Neuron (in vitro differentiated cells): ENCODE data around the gene TUBB2A.
"Not testable (repeated sequence)": the region's sequence is repeated elsewhere in the genome, so short reads cannot be mapped to it uniquely, and the experiment has no call there.

ENCODE experiments used
- H2AFZ ChIP-seq: one replicate; pipeline ENCODE4 v1.6.1; 2013; ENCODE audit warnings: low read depth, mild to moderate bottlenecking, inconsistent platforms, low read length, moderate library complexity
- H3K27me3 ChIP-seq: one replicate; pipeline ENCODE4 v1.6.1; 2013; ENCODE audit warnings: low read length; ENCODE audit not compliant: insufficient read depth
- H3K36me3 ChIP-seq: one replicate; pipeline ENCODE4 v1.6.1; 2013; ENCODE audit warnings: low read length; ENCODE audit not compliant: insufficient read depth
- H3K4me1 ChIP-seq: one replicate; pipeline ENCODE4 v1.6.1; 2013; ENCODE audit warnings: low read length; ENCODE audit not compliant: insufficient read depth
- H3K4me3 ChIP-seq: 2 replicates; pipeline ENCODE4 v1.5.1; 2013; ENCODE audit warnings: mild to moderate bottlenecking, low read length, moderate library complexity
- H3K9me3 ChIP-seq: one replicate; pipeline ENCODE4 v1.6.1; 2013; ENCODE audit warnings: low read length

TUBB2A gene

GRCh38 chr6:3194535-3195419, 37.4 kb upstream of the TUBB2A start:
- Histone ChIP-seq H2AFZ (no peak overlapping the region), H3K4me1 (peaks cover 36% of the 10 kb centered on the region), H3K9me3 (peaks cover 3% of the 10 kb centered on the region), H3K4me3 (peak overlapping the region; percentile 65), H3K27me3 (no peaks in the 10 kb centered on the region), H3K36me3 (peaks cover 8% of the 10 kb centered on the region)

GRCh38 chr6:3193102-3193849, 35.9 kb upstream of the TUBB2A start:
- peaks cover 37% of the 10 kb centered on the region for H3K4me1 ChIP-seq
- peaks cover 6% of the 10 kb centered on the region for H3K9me3 ChIP-seq
- no peaks in the 10 kb centered on the region for H3K27me3 ChIP-seq
- H3K4me3 ChIP-seq = peak overlapping the region; percentile 26
- peaks cover 14% of the 10 kb centered on the region for H3K36me3 ChIP-seq
- no peak overlapping the region for H2AFZ ChIP-seq

DNA sequence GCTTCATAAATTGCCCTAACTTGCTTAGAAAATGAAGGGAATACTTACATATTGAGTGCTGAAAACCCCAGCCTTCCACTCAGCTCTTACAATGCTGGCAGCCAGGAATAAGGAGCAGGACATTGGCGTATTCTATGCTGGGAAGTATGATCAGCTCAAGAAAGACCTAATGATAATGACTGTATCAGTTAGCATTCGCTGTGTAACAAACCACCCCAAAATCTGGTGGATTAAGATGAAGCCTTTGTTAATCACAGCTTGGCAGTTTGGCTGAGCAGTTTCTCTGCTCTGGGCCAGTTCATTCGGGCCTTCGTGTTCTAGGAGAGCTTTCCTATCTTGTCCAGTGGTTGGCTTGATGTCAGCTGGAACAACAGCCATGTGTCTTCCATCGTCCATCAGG, 33.4 kb upstream of the TUBB2A start:
- Histone ChIP-seq H3K4me3 (no peak overlapping the region), H2AFZ (no peak overlapping the region), H3K27me3 (no peaks in the 10 kb centered on the region)

GRCh38 chr6:3190056-3190455, 32.7 kb upstream of the TUBB2A start:
- no peak overlapping the region for H3K4me3 ChIP-seq
- no peaks in the 10 kb centered on the region for H3K27me3 ChIP-seq
- no peak overlapping the region for H2AFZ ChIP-seq
- peaks cover 6% of the 10 kb centered on the region for H3K9me3 ChIP-seq
- peaks cover 14% of the 10 kb centered on the region for H3K36me3 ChIP-seq
- peaks cover 24% of the 10 kb centered on the region for H3K4me1 ChIP-seq

More for the DNA sequence above, 33.4 kb upstream of the TUBB2A start:
- peaks cover 27% of the 10 kb centered on the region for H3K4me1 ChIP-seq
- H3K36me3 ChIP-seq = peaks cover 14% of the 10 kb centered on the region
- peaks cover 6% of the 10 kb centered on the region for H3K9me3 ChIP-seq

GRCh38 chr6:3189192-3189591, 31.8 kb upstream of the TUBB2A start:
- H2AFZ ChIP-seq, H3K4me3 ChIP-seq, H3K9me3 ChIP-seq, H3K27me3 ChIP-seq: not testable (repeated sequence)
- H3K4me1 ChIP-seq = peaks cover 21% of the 10 kb centered on the region
- peaks cover 14% of the 10 kb centered on the region for H3K36me3 ChIP-seq

GRCh38 chr6:3188262-3188661, 30.9 kb upstream of the TUBB2A start:
- peaks cover 16% of the 10 kb centered on the region for H3K36me3 ChIP-seq
- no peak overlapping the region for H3K4me3 ChIP-seq
- peaks cover 12% of the 10 kb centered on the region for H3K4me1 ChIP-seq
- H2AFZ ChIP-seq = no peak overlapping the region
- H3K27me3 ChIP-seq = no peaks in the 10 kb centered on the region
- peaks cover 8% of the 10 kb centered on the region for H3K9me3 ChIP-seq

- Histone ChIP-seq H2AFZ (no peak overlapping the region), H3K4me3 (no peak overlapping the region), H3K27me3 (no peaks in the 10 kb centered on the region), H3K9me3 (peaks cover 8% of the 10 kb centered on the region), H3K4me1 (peaks cover 7% of the 10 kb centered on the region), H3K36me3 (peaks cover 21% of the 10 kb centered on the region)
Measured at GRCh38 chr6:3186974-3187382, 29.6 kb upstream of the TUBB2A start.

- no peaks in the 10 kb centered on the region for H3K27me3 ChIP-seq
- peaks cover 6% of the 10 kb centered on the region for H3K36me3 ChIP-seq
- H3K4me1 ChIP-seq = peaks cover 3% of the 10 kb centered on the region
- no peak overlapping the region for H3K4me3 ChIP-seq
- H3K9me3 ChIP-seq = peaks cover 2% of the 10 kb centered on the region
- no peak overlapping the region for H2AFZ ChIP-seq
Measured at GRCh38 chr6:3183066-3183465, 25.7 kb upstream of the TUBB2A start.

DNA sequence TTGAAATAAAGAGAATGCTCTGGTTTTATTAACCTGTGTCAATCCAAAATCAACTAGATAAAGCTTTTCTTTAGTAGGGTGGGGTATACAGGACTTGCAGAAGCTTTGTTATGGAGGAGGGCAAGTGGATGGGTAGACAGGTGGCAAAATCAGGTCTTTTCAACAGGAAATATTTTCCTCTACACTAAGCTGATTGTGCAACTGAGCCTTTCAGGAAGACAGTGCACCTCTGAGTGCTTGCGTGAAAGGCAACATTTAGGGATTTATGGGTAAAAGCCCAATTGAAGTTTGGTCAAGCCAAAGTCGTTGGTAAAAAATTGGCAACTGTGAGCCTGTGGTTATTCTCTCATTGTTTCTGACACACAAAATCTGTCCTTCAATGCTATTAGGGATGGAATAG, 23.8 kb upstream of the TUBB2A start:
- H3K4me3 ChIP-seq = no peak overlapping the region
- peaks cover 6% of the 10 kb centered on the region for H3K36me3 ChIP-seq
- peaks cover 12% of the 10 kb centered on the region for H3K4me1 ChIP-seq
- H3K27me3 ChIP-seq = no peaks in the 10 kb centered on the region
- H3K9me3 ChIP-seq = peaks cover 2% of the 10 kb centered on the region
- no peak overlapping the region for H2AFZ ChIP-seq

- H3K27me3 ChIP-seq, H3K9me3 ChIP-seq, H2AFZ ChIP-seq, H3K36me3 ChIP-seq: not testable (repeated sequence)
- Histone ChIP-seq H3K4me3 (peak overlapping the region; percentile 45), H3K4me1 (peaks cover 15% of the 10 kb centered on the region)
Measured at GRCh38 chr6:3179945-3180344, 22.6 kb upstream of the TUBB2A start.

- not testable (repeated sequence) for H3K9me3 ChIP-seq, H3K4me3 ChIP-seq, H2AFZ ChIP-seq, H3K36me3 ChIP-seq, H3K27me3 ChIP-seq
- H3K4me1 ChIP-seq = peaks cover 15% of the 10 kb centered on the region
Measured at GRCh38 chr6:3178666-3179065, 21.3 kb upstream of the TUBB2A start.

DNA sequence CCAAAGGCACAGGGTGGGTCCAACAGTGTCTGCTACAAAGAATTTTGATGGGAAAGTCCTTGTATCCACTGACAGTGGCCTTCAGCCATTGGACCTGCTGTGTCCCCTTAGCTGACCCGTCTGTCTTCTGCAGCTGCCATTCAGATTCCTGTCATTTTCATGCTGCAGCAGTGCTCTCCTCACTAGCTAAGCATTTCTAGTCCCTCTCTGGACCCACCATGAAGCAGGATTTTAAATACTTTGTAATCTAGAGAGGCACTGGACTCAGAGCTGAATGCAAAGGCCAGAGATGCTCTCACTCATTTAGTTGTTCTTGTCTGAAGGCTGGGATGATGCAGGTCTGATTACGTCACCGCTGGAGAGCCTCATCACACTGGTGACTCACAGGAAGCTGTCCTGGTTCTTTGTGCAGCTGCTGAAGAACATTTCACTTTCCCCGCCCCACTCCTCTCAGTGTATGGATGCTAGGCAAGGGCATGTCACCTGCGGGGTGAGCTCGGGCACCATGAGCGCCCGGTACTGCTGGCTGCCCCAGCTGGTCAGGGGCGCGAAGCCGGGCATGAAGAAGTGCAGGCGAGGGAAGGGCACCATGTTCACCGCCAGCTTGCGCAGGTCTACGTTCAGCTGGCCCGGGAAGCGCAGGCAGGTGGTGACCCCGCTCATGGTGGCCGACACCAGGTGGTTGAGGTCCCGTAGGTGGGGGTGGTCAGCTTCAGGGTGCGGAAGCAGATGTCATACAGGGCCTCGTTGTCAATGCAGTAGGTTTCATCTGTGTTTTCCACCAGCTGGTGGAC, 19.4 kb upstream of the TUBB2A start:
- Histone ChIP-seq H3K36me3 (no peaks in the 10 kb centered on the region), H3K27me3 (no peaks in the 10 kb centered on the region), H3K4me1 (peaks cover 17% of the 10 kb centered on the region), H3K4me3 (no peak overlapping the region), H3K9me3 (no peaks in the 10 kb centered on the region), H2AFZ (no peak overlapping the region)
